HG03064 (cell line): Measurements from ENCODE around the gene SPINK2.

Source experiments
- ATAC-seq: cut with Tn5 transposase; IDR thresholded peaks from one replicate; pipeline ENCODE4 v1.9.1; 2021; ENCODE audit warnings: low read depth; ENCODE audit not compliant: unreplicated experiment

The SPINK2 gene

GRCh38 chr4:56799824-56800756 is 21.4 kb downstream of the SPINK2 start:
- ATAC-seq: peak; percentile 76

DNA sequence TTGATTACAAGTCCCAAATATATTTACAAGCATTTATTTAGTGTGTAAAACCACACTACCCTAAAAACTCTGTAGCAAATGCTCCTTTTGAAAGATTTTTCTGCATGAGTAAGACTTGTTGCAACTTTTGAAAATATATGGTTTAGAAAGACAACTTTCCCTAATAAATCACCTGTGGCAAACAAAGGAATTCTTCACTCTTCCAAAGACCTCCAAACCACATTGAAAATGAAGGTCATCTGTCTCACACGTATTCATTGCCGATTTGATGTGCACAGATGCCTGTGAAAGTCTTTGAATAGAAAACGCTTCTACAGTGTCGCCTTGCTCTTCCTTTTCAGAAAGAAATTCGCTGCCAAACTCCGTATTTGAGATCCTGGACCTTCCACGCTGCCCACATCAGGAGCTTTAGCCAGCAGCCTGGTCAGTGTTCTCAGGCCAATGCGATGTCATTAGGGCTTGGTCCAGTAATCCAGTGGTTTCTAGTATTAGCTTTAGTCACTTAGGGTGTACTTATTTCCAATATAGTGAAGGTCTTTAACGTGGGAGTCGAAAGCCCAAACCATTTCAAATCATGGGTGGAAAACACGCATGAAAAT is 22.2 kb downstream of the SPINK2 start:
- ATAC-seq: no peak

GRCh38 chr4:56796211-56796610 is 25.3 kb downstream of the SPINK2 start:
- no peak for ATAC-seq

GRCh38 chr4:56791316-56791715 is 30.2 kb downstream of the SPINK2 start:
- no peak for ATAC-seq

GRCh38 chr4:56790691-56791091 is 30.8 kb downstream of the SPINK2 start:
- no peak for ATAC-seq

DNA sequence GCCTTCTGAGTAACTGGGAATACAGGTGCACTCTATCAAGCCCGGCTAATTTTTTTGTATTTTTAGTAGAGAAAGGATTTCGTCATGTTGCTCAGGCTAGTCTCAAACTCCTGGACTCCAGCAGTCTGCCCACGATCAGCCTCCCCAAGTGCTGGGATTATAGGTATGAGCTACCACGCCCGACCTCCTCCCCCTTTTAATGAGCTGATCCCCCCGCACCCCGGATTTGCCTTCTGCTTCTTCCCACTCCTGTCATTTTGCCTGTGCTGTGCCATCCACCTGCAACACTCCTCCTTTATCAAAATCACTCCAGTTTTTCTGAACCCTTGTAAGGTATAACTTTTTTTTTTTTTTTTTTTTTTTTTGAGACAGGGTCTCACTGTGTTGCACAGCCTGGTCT is 33.4 kb downstream of the SPINK2 start:
- no peak for ATAC-seq

DNA sequence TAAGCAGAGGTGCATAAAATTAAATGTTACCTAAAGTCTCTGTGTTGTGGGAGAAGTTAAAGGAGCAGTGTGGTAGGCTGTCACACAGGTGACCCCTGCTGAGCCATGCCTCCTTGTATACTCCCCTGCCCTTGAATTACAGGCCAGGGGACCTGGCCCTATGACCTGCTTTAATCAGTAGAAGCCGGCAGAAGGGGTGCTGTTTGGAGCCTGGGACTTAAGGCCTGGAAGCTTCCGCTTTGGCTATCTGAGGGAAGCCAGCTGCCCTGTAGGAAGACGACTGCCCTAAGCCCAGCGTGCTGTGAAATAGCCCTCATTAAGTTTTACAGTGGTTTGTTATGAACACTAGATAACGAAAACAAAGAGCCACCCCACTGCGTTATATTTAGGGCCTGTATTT is 34.1 kb downstream of the SPINK2 start:
- no peak for ATAC-seq

DNA sequence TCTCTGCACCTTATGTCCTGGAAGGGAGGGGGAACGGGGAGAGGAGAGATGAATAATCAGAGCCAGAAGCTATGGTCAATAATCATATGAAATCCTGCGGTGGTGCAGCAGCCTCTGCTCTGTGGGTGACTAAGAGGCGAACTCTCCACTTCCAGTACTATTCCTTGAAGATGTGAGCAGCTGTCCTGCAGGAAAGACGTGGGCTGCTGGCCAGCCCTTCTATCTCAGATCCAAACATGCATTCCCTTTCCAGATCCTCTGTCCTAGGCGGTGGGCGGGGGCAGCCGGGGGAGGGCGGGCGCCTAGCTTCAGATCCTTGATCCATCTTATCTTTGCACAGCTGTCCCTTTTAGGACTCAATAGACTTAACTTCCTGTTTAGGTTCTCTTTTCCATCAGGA is 34.5 kb downstream of the SPINK2 start:
- no peak for ATAC-seq

- no peak for ATAC-seq
These were observed 37.5 kb downstream of the SPINK2 start for GRCh38 chr4:56783986-56784385.

GRCh38 chr4:56782019-56782418 is 39.5 kb downstream of the SPINK2 start:
- no peak for ATAC-seq

GRCh38 chr4:56773346-56773745 is 48.2 kb downstream of the SPINK2 start:
- no peak for ATAC-seq

GRCh38 chr4:56772134-56772533 is 49.4 kb downstream of the SPINK2 start:
- ATAC-seq: no peak

- ATAC-seq: no peak
These were observed 52.7 kb downstream of the SPINK2 start for GRCh38 chr4:56768763-56769162.

- ATAC-seq: no peak
These were observed 53.2 kb downstream of the SPINK2 start for GRCh38 chr4:56768316-56768715.

DNA sequence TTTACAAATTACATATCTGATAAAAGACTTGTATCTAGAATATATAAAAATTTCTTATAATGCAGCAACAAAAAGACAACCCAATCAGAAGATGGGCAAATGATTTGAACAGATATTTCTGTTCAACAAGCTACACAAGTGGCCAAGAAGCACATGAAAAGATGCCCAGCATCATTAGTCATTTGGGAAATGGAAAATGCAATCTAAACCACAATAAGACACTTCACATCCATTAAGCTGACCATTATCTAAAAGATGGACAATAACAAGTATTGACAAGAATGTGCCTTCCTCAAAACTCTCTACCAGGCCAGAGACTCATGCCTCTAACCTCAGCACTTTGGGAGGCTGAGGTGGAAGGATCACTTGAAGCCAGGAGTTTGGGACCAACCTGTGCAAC is 53.9 kb downstream of the SPINK2 start:
- no peak for ATAC-seq

DNA sequence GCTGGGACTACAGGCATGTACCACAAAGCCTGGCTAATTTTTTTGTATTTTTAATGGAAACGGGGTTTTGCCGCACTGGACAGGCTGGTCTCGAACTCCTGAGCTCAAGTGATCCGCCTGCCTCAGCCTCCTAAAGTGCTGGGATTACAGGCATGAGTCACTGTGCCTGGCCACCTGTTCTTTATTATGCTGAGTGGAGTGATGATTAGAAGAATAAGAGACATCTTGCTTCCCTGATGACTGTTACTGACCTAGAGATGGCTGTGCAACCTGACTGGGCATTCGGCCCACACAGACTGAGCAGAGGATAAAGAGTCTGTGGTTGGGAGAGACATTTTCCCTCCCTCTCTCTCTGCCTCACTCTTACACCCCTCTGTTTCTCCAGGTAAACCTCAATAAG is 56.7 kb downstream of the SPINK2 start:
- no peak for ATAC-seq

DNA sequence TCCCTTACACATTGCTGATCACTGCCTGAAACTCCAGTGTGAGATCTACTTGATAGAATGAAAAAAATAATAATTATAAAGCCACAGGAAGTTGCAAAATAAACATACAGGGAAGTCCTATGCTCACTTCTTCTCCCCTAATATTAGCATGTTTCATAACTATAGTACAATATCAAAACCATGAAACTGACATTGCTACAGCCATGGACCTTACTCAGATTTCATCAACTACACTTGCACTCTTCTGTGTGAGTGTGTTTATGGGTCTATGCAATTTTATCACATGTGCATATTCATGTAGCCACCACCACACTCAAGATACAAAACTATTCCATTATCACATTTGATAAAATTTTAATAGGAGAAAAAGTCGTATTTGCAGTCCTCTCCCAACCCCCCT is 57.3 kb downstream of the SPINK2 start:
- no peak for ATAC-seq

GRCh38 chr4:56762484-56763250 is 58.8 kb downstream of the SPINK2 start:
- no peak for ATAC-seq

DNA sequence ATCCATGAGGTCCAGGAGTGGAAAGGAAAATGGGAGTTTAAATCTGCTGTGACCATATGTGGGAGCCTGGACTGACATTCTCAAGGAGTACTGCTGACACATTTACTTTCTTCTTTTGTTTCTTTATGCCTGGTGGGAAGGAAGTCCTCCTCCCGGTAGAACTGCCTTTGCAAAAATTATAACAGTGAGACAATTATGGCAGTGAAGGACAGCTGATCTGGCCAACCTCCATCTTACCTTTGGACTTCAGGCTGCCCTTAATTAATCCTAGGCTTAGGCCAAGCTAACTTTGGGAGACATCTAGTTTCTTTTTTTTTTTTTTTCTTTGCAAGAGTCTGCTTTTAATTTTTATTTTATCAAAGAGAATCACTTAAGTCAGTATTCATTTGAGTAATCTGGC is 61.3 kb downstream of the SPINK2 start:
- no peak for ATAC-seq
